Type B pancreatic cell (in vitro differentiated cells): ENCODE measurements around the gene DUSP3. TPM values are rescaled to one million over a fixed set of nuclear protein-coding genes. Genes with fewer than 3 reads are reported as not detected.

Experiments
- DNase-seq: peaks from one replicate; pipeline ENCODE4 v3.0.0; 2021; ENCODE audit warnings: mixed read lengths; ENCODE audit not compliant: unreplicated experiment; ENCODE audit errors: extremely low spot score
- H3K27ac Mint-ChIP-seq: 2 replicates; pipeline ENCODE4 v1.8.0; 2021; ENCODE audit warnings: mild to moderate bottlenecking, mixed read lengths
- H3K27me3 Mint-ChIP-seq: 2 replicates; pipeline ENCODE4 v1.8.0; 2021; ENCODE audit warnings: mixed read lengths
- H3K36me3 Mint-ChIP-seq: 2 replicates; pipeline ENCODE4 v1.8.0; 2021; ENCODE audit warnings: mixed read lengths
- H3K4me1 Mint-ChIP-seq: one replicate; pipeline ENCODE4 v1.8.0; 2021; ENCODE audit warnings: mixed read lengths; ENCODE audit not compliant: unreplicated experiment
- H3K4me3 Mint-ChIP-seq: 2 replicates; pipeline ENCODE4 v1.8.0; 2021; ENCODE audit warnings: mild to moderate bottlenecking, mixed read lengths
- H3K9me3 Mint-ChIP-seq: 2 replicates; pipeline ENCODE4 v1.8.0; 2021; ENCODE audit warnings: mixed read lengths
- CTCF ChIP-seq: fragments of 200-600 bp; sonication (generic); conservative IDR thresholded peaks from 2 replicates; pipeline ENCODE4 v1.5.0; 2021; ENCODE audit warnings: antibody characterized with exemption, mild to moderate bottlenecking
- total RNA-seq: library from RNA; stranded (reverse); gene quantifications from 2 replicates; pipeline ENCODE4 v1.2.1, GENCODE V29; 2021; ENCODE audit warnings: low replicate concordance

Gene DUSP3
- total RNA-seq, 1 donor from 2014 or later, result 36.4 TPM

- no peak for TF ChIP-seq CTCF
- no peaks in the 10 kb centered on the region for H3K4me1 Mint-ChIP-seq
- no peak for DNase-seq
- no peaks in the 10 kb centered on the region for H3K27me3 Mint-ChIP-seq
- H3K27ac Mint-ChIP-seq, result no peak overlapping the region
- no peaks in the 10 kb centered on the region for H3K9me3 Mint-ChIP-seq
- H3K36me3 Mint-ChIP-seq, result peaks cover 36% of the 10 kb centered on the region
- no peak overlapping the region for H3K4me3 Mint-ChIP-seq
Observed at GRCh38 chr17:43770957-43771356, 7.8 kb downstream of the DUSP3 start.

- Mint-ChIP-seq H3K36me3 (peaks cover 36% of the 10 kb centered on the region), H3K4me1 (no peaks in the 10 kb centered on the region), H3K9me3 (no peaks in the 10 kb centered on the region), H3K27me3 (no peaks in the 10 kb centered on the region), H3K27ac (no peak overlapping the region), H3K4me3 (no peak overlapping the region)
- no peak for TF ChIP-seq CTCF
- DNase-seq, result no peak
Observed at GRCh38 chr17:43769859-43770258, 8.9 kb downstream of the DUSP3 start.

GRCh38 chr17:43769426-43769825, 9.4 kb downstream of the DUSP3 start:
- Mint-ChIP-seq H3K27me3 (no peaks in the 10 kb centered on the region), H3K4me3 (no peak overlapping the region), H3K36me3 (peaks cover 36% of the 10 kb centered on the region), H3K9me3 (no peaks in the 10 kb centered on the region), H3K27ac (no peak overlapping the region), H3K4me1 (no peaks in the 10 kb centered on the region)
- no peak for TF ChIP-seq CTCF
- no peak for DNase-seq

GRCh38 chr17:43768943-43769342, 9.8 kb downstream of the DUSP3 start:
- DNase-seq, result no peak
- H3K36me3 Mint-ChIP-seq, result peaks cover 36% of the 10 kb centered on the region
- no peak for TF ChIP-seq CTCF
- H3K27me3 Mint-ChIP-seq, result no peaks in the 10 kb centered on the region
- H3K27ac Mint-ChIP-seq, result no peak overlapping the region
- no peaks in the 10 kb centered on the region for H3K9me3 Mint-ChIP-seq
- no peaks in the 10 kb centered on the region for H3K4me1 Mint-ChIP-seq
- no peak overlapping the region for H3K4me3 Mint-ChIP-seq

- Mint-ChIP-seq H3K4me3 (no peak overlapping the region), H3K27me3 (no peaks in the 10 kb centered on the region), H3K36me3 (peaks cover 35% of the 10 kb centered on the region), H3K4me1 (no peaks in the 10 kb centered on the region), H3K27ac (no peak overlapping the region), H3K9me3 (no peaks in the 10 kb centered on the region)
- no peak for DNase-seq
- no peak for TF ChIP-seq CTCF
Observed at GRCh38 chr17:43768382-43768781, 10.4 kb downstream of the DUSP3 start.

- Mint-ChIP-seq H3K27me3 (no peaks in the 10 kb centered on the region), H3K27ac (no peak overlapping the region), H3K4me3 (no peak overlapping the region), H3K36me3 (peaks cover 28% of the 10 kb centered on the region), H3K4me1 (no peaks in the 10 kb centered on the region), H3K9me3 (no peaks in the 10 kb centered on the region)
- no peak for TF ChIP-seq CTCF
- DNase-seq, result no peak
Observed at GRCh38 chr17:43767713-43768059, 11.1 kb downstream of the DUSP3 start.
